ENCODE measurements around the gene CCNB2.

DNA sequence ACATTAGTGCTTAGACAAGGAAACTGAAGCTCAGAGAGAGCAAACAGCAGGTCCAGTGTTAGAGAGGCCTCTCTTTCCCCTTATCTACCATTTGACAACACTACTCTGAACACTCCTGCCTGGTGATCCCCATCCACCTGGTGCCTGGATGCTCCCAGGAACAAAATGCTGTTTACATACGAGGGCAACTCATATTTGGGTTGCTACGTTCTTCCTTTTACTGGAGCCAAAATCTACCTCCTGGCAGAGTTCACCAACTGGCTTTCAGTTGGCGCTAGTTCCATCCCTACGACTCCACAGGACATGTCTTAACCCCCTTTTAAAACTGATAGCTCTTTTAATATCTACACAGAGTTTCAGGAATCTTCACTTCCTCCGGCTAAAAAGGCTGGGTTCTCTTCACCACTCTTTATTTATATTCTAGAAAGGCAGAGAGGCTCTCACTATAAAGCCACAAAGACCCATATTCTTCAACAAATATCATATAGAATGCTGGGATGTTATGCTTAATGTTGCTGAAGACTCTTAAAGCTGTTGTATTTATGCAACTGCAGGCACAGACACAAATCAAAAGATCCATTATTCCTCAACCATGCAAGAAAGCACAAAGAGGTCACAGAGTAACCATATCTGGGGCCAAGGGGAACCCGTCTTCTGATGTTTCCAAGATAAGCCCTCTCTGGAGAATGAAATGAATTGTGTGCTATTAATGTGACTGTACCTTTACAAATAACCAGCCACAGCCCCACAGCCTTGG, 47.9 kb downstream of the CCNB2 start:
- no peak for TF ChIP-seq POLR2A (IDR thresholded peaks at IDR 0.05; ENCODE audit: low read depth, low read length)
- TF ChIP-seq POU2F2 (IDR thresholded peaks at IDR 0.05; ENCODE audit: low read depth, low read length): no peak
- no peak for TF ChIP-seq TAF1 (IDR thresholded peaks at IDR 0.05; ENCODE audit: low read depth, low read length)
- no peak for TF ChIP-seq POLR2AphosphoS5 (IDR thresholded peaks at IDR 0.05; ENCODE audit: low read depth, low read length)
- TF ChIP-seq SPI1 (IDR thresholded peaks at IDR 0.05; ENCODE audit: low read depth, low read length): no peak
